IMR-90 (cell line): ENCODE data around the gene OGA. TPM values are rescaled to one million over a fixed set of nuclear protein-coding genes. Genes with fewer than 3 reads are reported as not detected.
A peak's percentile ranks its signal among the peaks of the same experiment; 100 is the strongest.

Experiments
- ATAC-seq: fragments of 200-7000 bp; cut with Tn5 transposase; 2 replicates; pipeline ENCODE4 v1.9.1; 2020; ENCODE audit warnings: low read depth, mild to moderate bottlenecking, moderate library complexity
- BruUV-seq: library from RNA; stranded (reverse); fragments of 400-500 nt; replicated peaks from 2 replicates; lab custom pipeline; 2021; lab: Mats Ljungman, UMichigan
- CTCF ChIA-PET: fragments of 300-600 bp; formaldehyde crosslinking; extraction: SDS; loops from one replicate; lab custom pipeline; 2021; ENCODE audit warnings: antibody characterized with exemption; lab: Yijun Ruan, JAX
- POLR2A ChIA-PET: fragments of 300-600 bp; sonication (Branson Sonifier 250); formaldehyde crosslinking; loops from one replicate; lab custom pipeline; 2022; ENCODE audit warnings: antibody characterized with exemption; ENCODE audit not compliant: unreplicated experiment; lab: Charles Lee
- DNase-seq: peaks from one replicate; pipeline ENCODE4 v3.0.0; 2013
- H2AFZ ChIP-seq: replicated peaks from 2 replicates; pipeline ENCODE3; 2013; ENCODE audit warnings: low read length, mild to moderate bottlenecking; ENCODE audit not compliant: poor library complexity
- H2AK5ac ChIP-seq: 2 replicates; pipeline ENCODE4 v1.6.1; 2013; ENCODE audit warnings: low read depth, low read length, inconsistent platforms
- H2AK9ac ChIP-seq: replicated peaks from 2 replicates; pipeline ENCODE3; 2013; ENCODE audit warnings: mild to moderate bottlenecking, low read depth, low read length, moderate library complexity; ENCODE audit not compliant: poor library complexity
- H2BK120ac ChIP-seq: 2 replicates; pipeline ENCODE4 v1.6.1; 2013; ENCODE audit warnings: low read depth, low read length, inconsistent platforms
- H2BK15ac ChIP-seq: 3 replicates; pipeline ENCODE4 v1.6.1; 2013; ENCODE audit warnings: low read depth, low read length, inconsistent platforms
- H2BK20ac ChIP-seq: 2 replicates; pipeline ENCODE4 v1.6.1; 2013; ENCODE audit warnings: low read depth, mild to moderate bottlenecking, inconsistent platforms, low read length, moderate library complexity
- H2BK5ac ChIP-seq: 2 replicates; pipeline ENCODE4 v1.6.1; 2013; ENCODE audit warnings: mild to moderate bottlenecking, low read depth, low read length, inconsistent platforms; ENCODE audit not compliant: poor library complexity, severe bottlenecking
- H3K14ac ChIP-seq: replicated peaks from 2 replicates; pipeline ENCODE4 v1.6.1; 2013; ENCODE audit warnings: low read depth, low read length, inconsistent platforms
- H3K18ac ChIP-seq: 2 replicates; pipeline ENCODE4 v1.6.1; 2013; ENCODE audit warnings: low read depth, low read length, control low read depth
- H3K23ac ChIP-seq: 2 replicates; pipeline ENCODE4 v1.6.1; 2013; ENCODE audit warnings: low read depth, low read length, inconsistent platforms
- H3K27ac ChIP-seq: 2 replicates; pipeline ENCODE4 v1.5.1; 2013; ENCODE audit warnings: mild to moderate bottlenecking, control low read depth, low read length; ENCODE audit not compliant: insufficient read depth
- H3K27me3 ChIP-seq: 2 replicates; pipeline ENCODE4 v1.6.1; 2013; ENCODE audit warnings: low read length; ENCODE audit not compliant: control insufficient read depth, insufficient read depth
- H3K36me3 ChIP-seq: 2 replicates; pipeline ENCODE4 v1.6.1; 2013; ENCODE audit warnings: low read length, mixed read lengths; ENCODE audit not compliant: control insufficient read depth, insufficient read depth
- H3K4ac ChIP-seq: 2 replicates; pipeline ENCODE4 v1.6.1; 2013; ENCODE audit warnings: low read depth, low read length, inconsistent platforms
- H3K4me1 ChIP-seq: 2 replicates; pipeline ENCODE4 v1.6.1; 2013; ENCODE audit warnings: low read length, mixed read lengths; ENCODE audit not compliant: control insufficient read depth, insufficient read depth
- H3K4me2 ChIP-seq: 2 replicates; pipeline ENCODE4 v1.6.1; 2013; ENCODE audit warnings: low read depth, mild to moderate bottlenecking, control low read depth, low read length, moderate library complexity
- H3K4me3 ChIP-seq: 2 replicates; pipeline ENCODE4 v1.5.1; 2013; ENCODE audit warnings: low read depth, mild to moderate bottlenecking, control low read depth, low read length, moderate library complexity; ENCODE audit not compliant: insufficient read depth
- H3K56ac ChIP-seq: 2 replicates; pipeline ENCODE4 v1.6.1; 2013; ENCODE audit warnings: low read length, inconsistent platforms; ENCODE audit not compliant: insufficient read depth; ENCODE audit errors: extremely low read depth
- H3K79me1 ChIP-seq, 2 experiments: 2 replicates each; pipeline ENCODE4 v1.6.1; 2013; ENCODE audit warnings: low read length in 2 of 2, inconsistent platforms in 1 of 2, low read depth in 1 of 2
- H3K9ac ChIP-seq: 2 replicates; pipeline ENCODE4 v1.6.1; 2013; ENCODE audit warnings: low read depth, low read length, control low read depth
- H3K9me1 ChIP-seq: 2 replicates; pipeline ENCODE4 v1.6.1; 2013; ENCODE audit warnings: low read length, inconsistent platforms; ENCODE audit not compliant: insufficient read depth
- H3K9me3 ChIP-seq: 2 replicates; pipeline ENCODE4 v1.6.1; 2013; ENCODE audit warnings: low read length; ENCODE audit not compliant: control insufficient read depth, insufficient read depth
- H4K20me1 ChIP-seq: 2 replicates; pipeline ENCODE4 v1.6.1; 2013; ENCODE audit warnings: low read length, inconsistent platforms; ENCODE audit not compliant: insufficient read depth
- H4K5ac ChIP-seq: 2 replicates; pipeline ENCODE4 v1.6.1; 2013; ENCODE audit warnings: mild to moderate bottlenecking, low read depth, low read length, control low read depth
- H4K8ac ChIP-seq, 2 experiments: 2 replicates each; pipeline ENCODE4 v1.6.1; 2013; ENCODE audit warnings: low read depth in 2 of 2, low read length in 2 of 2, control low read depth in 1 of 2, inconsistent platforms in 1 of 2
- H4K91ac ChIP-seq: 2 replicates; pipeline ENCODE4 v1.6.1; 2013; ENCODE audit warnings: low read depth, low read length, inconsistent platforms; ENCODE audit not compliant: insufficient read depth
- BHLHE40 ChIP-seq: fragments of 150-350 bp; IDR thresholded peaks from 2 replicates; pipeline ENCODE4 v1.6.1; 2016; ENCODE audit warnings: mild to moderate bottlenecking, low read depth, low read length
- CEBPB ChIP-seq: IDR thresholded peaks from 2 replicates; pipeline ENCODE4 v1.6.1; 2012; ENCODE audit warnings: low read depth, low read length, improper control_type of control experiment
- CHD1 ChIP-seq: IDR thresholded peaks from 2 replicates; pipeline ENCODE4 v1.6.1; 2012; ENCODE audit warnings: low read depth, low read length, improper control_type of control experiment
- FOS ChIP-seq: fragments of 150-350 bp; IDR thresholded peaks from 2 replicates; pipeline ENCODE4 v1.6.1; 2016; ENCODE audit warnings: low read depth, low read length
- MAFK ChIP-seq: IDR thresholded peaks from 2 replicates; pipeline ENCODE4 v1.6.1; 2012; ENCODE audit warnings: low read depth, low read length, improper control_type of control experiment
- MAZ ChIP-seq: IDR thresholded peaks from 2 replicates; pipeline ENCODE4 v1.6.1; 2012; ENCODE audit warnings: low read depth, mild to moderate bottlenecking, low read length, improper control_type of control experiment, moderate library complexity, borderline replicate concordance
- MXI1 ChIP-seq: IDR thresholded peaks from 2 replicates; pipeline ENCODE4 v1.6.1; 2012; ENCODE audit warnings: low read depth, mild to moderate bottlenecking, low read length, moderate library complexity, borderline replicate concordance
- NFE2L2 ChIP-seq: fragments of 150-350 bp; IDR thresholded peaks from 2 replicates; pipeline ENCODE4 v1.6.1; 2016; ENCODE audit warnings: low read depth, mild to moderate bottlenecking, low read length
- POLR2A ChIP-seq: IDR thresholded peaks from 2 replicates; pipeline ENCODE4 v1.6.1; 2012; ENCODE audit warnings: mild to moderate bottlenecking, low read depth, low read length
- RAD21 ChIP-seq: IDR thresholded peaks from 2 replicates; pipeline ENCODE4 v1.6.1; 2012; ENCODE audit warnings: low read length, improper control_type of control experiment
- RCOR1 ChIP-seq: IDR thresholded peaks from 2 replicates; pipeline ENCODE4 v1.6.1; 2012; ENCODE audit warnings: mild to moderate bottlenecking, low read length, improper control_type of control experiment; ENCODE audit not compliant: insufficient replicate concordance
- RFX5 ChIP-seq: IDR thresholded peaks from 2 replicates; pipeline ENCODE4 v1.8.0; 2012; ENCODE audit warnings: low read depth, mild to moderate bottlenecking, low read length, moderate library complexity
- SMC3 ChIP-seq: fragments of 150-350 bp; IDR thresholded peaks from 2 replicates; pipeline ENCODE4 v1.6.1; 2016; ENCODE audit warnings: low read depth, mild to moderate bottlenecking, antibody characterized with exemption, low read length, moderate library complexity
- WGBS, 2 experiments: methylation state at CpG; one replicate each; pipeline versions ENCODE4 v1.1.5 to v1.1.7; 2013; ENCODE audit warnings: missing lambda C conversion rate in 2 of 2; ENCODE audit not compliant: insufficient read length in 1 of 2; ENCODE audit errors: extremely low coverage in 2 of 2; 5-methylcytosine and 5-hydroxymethylcytosine counted together
- dilution Hi-C: fragments of 300-500 bp; cut with HindIII; formaldehyde crosslinking; loops from one replicate; pipeline ENCODE4 v1.14.3; 2018; ENCODE audit warnings: low sequenced_read_pairs; ENCODE audit not compliant: unreplicated experiment
- in situ Hi-C: fragments of 300-500 bp; cut with MboI; formaldehyde crosslinking; loops from 3 replicates; pipeline ENCODE4 v1.14.3; 2019; ENCODE audit warnings: low sequenced_read_pairs, inconsistent platforms, mixed read lengths
- intact Hi-C: fragments of 100-400 bp; cut with micrococcal nuclease; formaldehyde crosslinking; loops from 2 replicates; pipeline ENCODE4 v1.10.0; 2022
- polyA plus RNA-seq, 3 experiments: library from polyadenylated mRNA; depleted of rRNA; stranded (reverse); fragments of >200 nt; gene quantifications; 2 replicates each; pipeline ENCODE4 v1.2.3, GENCODE V29; 2012; ENCODE audit warnings: low replicate concordance in 1 of 3
- total RNA-seq: library from RNA; depleted of rRNA; stranded (reverse); fragments of >200 nt; gene quantifications from 2 replicates; pipeline ENCODE4 v1.2.3, GENCODE V29; 2012
- TF ChIP-seq, protein P1 (sequence below): conservative IDR thresholded peaks from 2 replicates; pipeline ENCODE4 v1.5.1; 2012; ENCODE audit warnings: mild to moderate bottlenecking, low read depth, low read length, improper control_type of control experiment
- TF ChIP-seq, protein P2 (sequence below): fragments of 150-350 bp; IDR thresholded peaks from 2 replicates; pipeline ENCODE4 v1.6.1; 2017; ENCODE audit warnings: mild to moderate bottlenecking, antibody characterized with exemption, low read length, low read depth

Gene OGA
- total and polyA plus RNA-seq, 2 of the 4 experiments (the other 2 are of a cell fraction): 42.5 to 62.9 TPM

DNA sequence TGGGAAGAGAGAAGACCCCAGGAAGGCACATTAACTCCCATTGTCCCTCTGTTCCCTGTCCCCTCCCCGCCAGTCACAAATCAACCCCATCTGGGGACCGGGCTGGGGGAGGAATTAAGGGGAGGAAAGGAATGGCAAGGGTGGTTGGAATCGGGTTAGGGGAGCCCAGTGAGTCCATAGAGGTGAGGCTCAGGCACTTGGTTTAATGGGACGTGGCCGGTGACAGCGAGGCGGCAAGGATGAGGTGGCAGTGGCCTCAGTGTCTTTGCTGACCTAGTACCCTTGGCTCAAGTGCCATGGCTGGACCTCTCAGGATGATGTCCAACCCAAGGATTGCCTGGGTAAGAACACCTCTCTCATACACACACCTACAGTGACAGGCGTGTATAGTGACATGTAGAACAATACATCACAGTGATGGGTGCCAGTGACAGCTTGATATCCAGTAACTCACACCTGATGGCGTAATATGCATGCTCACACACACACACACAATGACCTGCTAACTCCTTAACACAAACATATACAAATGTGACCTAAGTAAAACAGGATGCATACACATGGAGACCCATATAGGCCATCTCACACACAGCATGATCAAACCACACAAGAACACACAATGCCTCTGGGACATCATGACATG, 13.0 kb upstream of the OGA start:
- ChIA-PET CTCF (interaction anchor here (0.8 kb wide), 1 partner anchor 12 kb away, joined by 3 read pairs; no protein-coding TSS in a partner anchor), POLR2A (no interaction called here)
- DNase-seq: no peak
- Histone ChIP-seq H4K5ac (peak overlapping the region; percentile 14), H3K56ac (no peak overlapping the region), H2AK9ac (peak overlapping the region; percentile 98), H3K27ac (0 out of 2 replicates have a peak overlapping the region, but pooled peaks have one; percentile 4), H3K4ac (peak overlapping the region; percentile 84), H3K4me1 (peaks cover 6% of the 10 kb centered on the region), H3K27me3 (no peaks in the 10 kb centered on the region), H3K23ac (peak overlapping the region; percentile 76; the same call in 1 of the 2 replicates), H2BK20ac (no peak overlapping the region), H4K20me1 (peaks cover 8% of the 10 kb centered on the region), H3K4me2 (peak overlapping the region; percentile 71), H2BK15ac (no peak overlapping the region; the same call in 2 of the 3 replicates), H2AFZ (peak overlapping the region; percentile 100), H4K91ac (peak overlapping the region; percentile 75), H3K9me3 (no peaks in the 10 kb centered on the region), H2AK5ac (peak overlapping the region; percentile 91), H4K8ac (peak overlapping the region; percentile 52 to 91), H3K9me1 (peaks cover 26% of the 10 kb centered on the region), H3K18ac (peak overlapping the region; percentile 7), H3K4me3 (peak overlapping the region; percentile 36; the same call in 1 of the 2 replicates), H3K36me3 (no peaks in the 10 kb centered on the region; the same call in 1 of the 2 replicates), H2BK5ac (peak overlapping the region; percentile 9), H3K79me1 (peaks cover 0 to 22% of the 10 kb centered on the region in 2 experiments; a peak in 2 of 4 replicates), H3K9ac (peak overlapping the region; percentile 36), H2BK120ac (peak overlapping the region; percentile 3; the same call in 1 of the 2 replicates), H3K14ac (peak overlapping the region; percentile 84)
- WGBS, 2 experiments: no CpG with 5 or more reads among the region's 9 CpGs
- no peak for TF ChIP-seq RAD21
- no peak for TF ChIP-seq RFX5
- TF ChIP-seq POLR2A: no peak
- no peak for TF ChIP-seq MXI1
- no peak for TF ChIP-seq FOS
- TF ChIP-seq MAFK: no peak
- no peak for TF ChIP-seq BHLHE40
- TF ChIP-seq, protein P1, sequence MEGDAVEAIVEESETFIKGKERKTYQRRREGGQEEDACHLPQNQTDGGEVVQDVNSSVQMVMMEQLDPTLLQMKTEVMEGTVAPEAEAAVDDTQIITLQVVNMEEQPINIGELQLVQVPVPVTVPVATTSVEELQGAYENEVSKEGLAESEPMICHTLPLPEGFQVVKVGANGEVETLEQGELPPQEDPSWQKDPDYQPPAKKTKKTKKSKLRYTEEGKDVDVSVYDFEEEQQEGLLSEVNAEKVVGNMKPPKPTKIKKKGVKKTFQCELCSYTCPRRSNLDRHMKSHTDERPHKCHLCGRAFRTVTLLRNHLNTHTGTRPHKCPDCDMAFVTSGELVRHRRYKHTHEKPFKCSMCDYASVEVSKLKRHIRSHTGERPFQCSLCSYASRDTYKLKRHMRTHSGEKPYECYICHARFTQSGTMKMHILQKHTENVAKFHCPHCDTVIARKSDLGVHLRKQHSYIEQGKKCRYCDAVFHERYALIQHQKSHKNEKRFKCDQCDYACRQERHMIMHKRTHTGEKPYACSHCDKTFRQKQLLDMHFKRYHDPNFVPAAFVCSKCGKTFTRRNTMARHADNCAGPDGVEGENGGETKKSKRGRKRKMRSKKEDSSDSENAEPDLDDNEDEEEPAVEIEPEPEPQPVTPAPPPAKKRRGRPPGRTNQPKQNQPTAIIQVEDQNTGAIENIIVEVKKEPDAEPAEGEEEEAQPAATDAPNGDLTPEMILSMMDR: no peak
- no peak for TF ChIP-seq CHD1
- TF ChIP-seq SMC3: no peak
- TF ChIP-seq RCOR1: no peak
- TF ChIP-seq CEBPB: no peak
- TF ChIP-seq, protein P2, sequence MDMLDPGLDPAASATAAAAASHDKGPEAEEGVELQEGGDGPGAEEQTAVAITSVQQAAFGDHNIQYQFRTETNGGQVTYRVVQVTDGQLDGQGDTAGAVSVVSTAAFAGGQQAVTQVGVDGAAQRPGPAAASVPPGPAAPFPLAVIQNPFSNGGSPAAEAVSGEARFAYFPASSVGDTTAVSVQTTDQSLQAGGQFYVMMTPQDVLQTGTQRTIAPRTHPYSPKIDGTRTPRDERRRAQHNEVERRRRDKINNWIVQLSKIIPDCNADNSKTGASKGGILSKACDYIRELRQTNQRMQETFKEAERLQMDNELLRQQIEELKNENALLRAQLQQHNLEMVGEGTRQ: no peak
- no peak for TF ChIP-seq MAZ
- no peak for TF ChIP-seq NFE2L2
- intact Hi-C loops: no loop called here
- dilution Hi-C loops: no loop called here
- ATAC-seq: no peak
- in situ Hi-C loops: no loop called here
- no TSS peak for BruUV-seq
